Astrocyte (in vitro differentiated cells and primary cell): ENCODE measurements around the gene PODN.

Source experiments
- CTCF ChIP-seq: IDR thresholded peaks from 2 replicates; pipeline ENCODE4 v1.5.1; 2011; ENCODE audit warnings: low read depth, mild to moderate bottlenecking, inconsistent platforms, low read length, moderate library complexity; ENCODE audit not compliant: insufficient read depth
- EZH2 ChIP-seq: IDR thresholded peaks from 2 replicates; pipeline ENCODE4 v1.6.1; 2012; ENCODE audit warnings: mild to moderate bottlenecking, low read length, inconsistent platforms; ENCODE audit not compliant: insufficient read depth

DNA sequence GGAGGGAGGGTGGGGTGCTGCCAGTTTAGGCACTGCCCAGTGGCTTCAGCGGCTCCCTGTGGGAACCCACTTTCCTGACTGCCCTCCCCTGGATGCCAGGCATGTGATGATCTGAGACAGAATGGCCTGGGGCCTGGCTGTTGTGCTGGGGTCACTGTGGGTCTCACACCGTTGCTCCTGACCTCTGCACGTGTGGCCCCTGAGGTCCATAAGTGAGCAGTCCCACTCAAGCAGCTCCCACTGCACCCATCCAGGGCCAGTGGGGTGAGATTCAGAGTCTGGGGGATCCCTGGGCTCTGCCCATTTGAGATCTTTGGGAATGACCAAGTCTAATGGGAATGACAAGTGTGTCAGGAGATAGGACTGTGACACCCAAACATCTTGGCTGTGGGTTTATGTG is 18.0 kb downstream of the PODN start:
- TF ChIP-seq CTCF (no peak), EZH2 (no peak)
